Measurements from ENCODE around the gene STK11IP. TPM values are rescaled to one million over a fixed set of nuclear protein-coding genes. Genes with fewer than 3 reads are reported as not detected.
A peak's percentile ranks its signal among the peaks of the same experiment; 100 is the strongest.
"Not testable (repeated sequence)": the region's sequence is repeated elsewhere in the genome, so short reads cannot be mapped to it uniquely, and the experiment has no call there.

STK11IP gene
- polyA plus RNA-seq, 4 donors: 20.4 to 38.9 (median 23.2) TPM

DNA sequence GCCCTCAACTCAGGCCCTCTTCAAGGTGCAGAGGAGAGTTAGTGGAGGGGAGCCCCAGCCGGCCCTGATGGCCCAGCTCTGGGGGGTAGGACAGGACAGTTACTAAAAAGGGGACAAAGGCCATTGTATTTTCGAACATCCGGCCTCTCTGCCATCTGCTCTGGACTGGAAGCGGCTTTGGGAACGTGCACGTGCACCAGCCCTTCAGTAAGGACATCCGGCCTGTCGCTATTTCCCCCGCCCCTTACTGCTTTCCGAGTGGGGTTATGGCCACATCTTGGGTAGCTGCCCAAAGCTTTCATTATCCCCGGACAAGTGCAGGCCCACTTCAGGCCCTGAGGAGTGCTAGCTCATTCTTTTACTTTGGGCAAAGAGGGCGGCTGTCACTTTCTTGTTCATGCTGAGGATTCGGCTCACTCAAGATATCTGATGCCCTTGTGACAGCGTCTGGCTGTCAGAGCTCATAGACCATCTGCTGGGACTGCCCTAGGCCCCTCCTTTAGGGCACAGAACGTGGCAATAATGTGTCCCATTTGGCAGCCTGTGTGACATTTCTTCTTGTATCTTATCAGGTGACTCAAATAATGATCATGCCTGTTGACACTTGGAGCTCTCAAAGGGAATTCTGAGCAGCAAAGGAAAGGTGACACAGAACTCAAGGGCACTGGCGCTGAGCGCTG lies 47.3 kb downstream of the STK11IP start:
- 17 to 64% (median 39%) methylated on average over 17 of the region's 17 CpGs for WGBS, 3 donors
- Histone ChIP-seq H3K27me3 (ENCODE audit: control insufficient read depth in 3 of 3, insufficient read depth in 3 of 3, low read length in 3 of 3) (no peaks in the 10 kb centered on the region), H3K36me3 (ENCODE audit: control insufficient read depth in 3 of 3, insufficient read depth in 2 of 3, low read depth in 1 of 3, low read length in 3 of 3) (no peaks in the 10 kb centered on the region), H3K9me3 (ENCODE audit: control insufficient read depth in 2 of 2, insufficient read depth in 1 of 2, low read depth in 1 of 2, low read length in 1 of 2) (no peaks in the 10 kb centered on the region), H3K4me1 (ENCODE audit: control insufficient read depth in 3 of 3, insufficient read depth in 2 of 3, low read depth in 1 of 3, low read length in 2 of 3) (peaks cover 0 to 9% (median 0%) of the 10 kb centered on the region in 3 donors), H3K27ac (ENCODE audit: low read depth in 1 of 3, low read length in 2 of 3) (peak overlapping the region in 1 of 3 donors; percentile 36), H3K4me3 (ENCODE audit: low read depth in 1 of 3, low read length in 3 of 3) (no peak overlapping the region)
- DNase-seq: peak; percentile 42 to 64
- no peak for FAIRE-seq

DNA sequence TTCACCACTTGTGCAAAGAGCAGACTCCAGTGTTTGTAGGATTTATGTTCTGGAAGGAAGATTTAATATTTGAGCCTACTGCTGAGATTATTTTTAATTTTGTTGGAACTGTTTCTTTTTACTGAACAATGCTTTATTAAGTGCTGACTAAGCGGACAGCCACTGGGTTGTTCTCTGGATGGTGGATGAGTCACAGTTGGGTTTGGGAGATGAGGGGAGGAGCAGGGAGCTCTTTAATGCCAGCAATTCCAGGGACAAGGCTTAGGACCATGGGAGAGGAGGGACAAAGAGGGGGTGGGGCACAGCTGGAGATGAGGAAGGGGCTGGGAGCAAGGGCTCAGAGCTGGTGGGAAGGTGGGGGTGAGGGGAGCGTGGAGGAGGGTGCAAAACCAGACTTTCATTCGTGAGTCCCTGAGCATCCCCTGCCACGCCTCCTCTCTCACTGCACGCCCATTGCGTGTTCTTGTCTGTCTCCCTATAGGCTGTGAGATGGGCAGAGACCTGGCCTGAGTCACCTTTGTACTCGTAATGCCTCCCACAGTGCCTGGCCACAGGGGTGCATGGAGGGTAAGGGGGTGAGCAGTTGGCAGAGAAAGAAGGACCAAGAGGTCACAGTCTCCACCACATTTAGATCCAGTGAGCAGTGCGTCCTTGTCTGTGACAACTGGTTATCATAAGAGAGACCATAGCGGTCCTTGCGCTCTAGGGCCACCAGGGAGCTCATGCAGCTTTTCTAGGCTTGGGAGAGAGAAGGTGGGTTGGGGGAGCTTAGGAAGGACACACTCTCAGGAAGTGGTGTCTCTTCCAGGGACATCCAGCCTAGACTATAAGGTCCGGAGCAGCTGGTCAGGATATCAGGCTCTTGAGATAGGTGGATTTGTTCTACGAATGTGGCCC lies 48.2 kb downstream of the STK11IP start:
- Histone ChIP-seq H3K9me3 (ENCODE audit: control insufficient read depth in 2 of 2, insufficient read depth in 1 of 2, low read depth in 1 of 2, low read length in 1 of 2) (no peaks in the 10 kb centered on the region), H3K36me3 (ENCODE audit: control insufficient read depth in 3 of 3, insufficient read depth in 2 of 3, low read depth in 1 of 3, low read length in 3 of 3) (no peaks in the 10 kb centered on the region), H3K27me3 (ENCODE audit: control insufficient read depth in 3 of 3, insufficient read depth in 3 of 3, low read length in 3 of 3) (peaks cover 0 to 5% (median 0%) of the 10 kb centered on the region in 3 donors), H3K4me3 (ENCODE audit: low read depth in 1 of 3, low read length in 3 of 3) (no peak overlapping the region), H3K27ac (ENCODE audit: low read depth in 1 of 3, low read length in 2 of 3) (no peak overlapping the region), H3K4me1 (ENCODE audit: control insufficient read depth in 3 of 3, insufficient read depth in 2 of 3, low read depth in 1 of 3, low read length in 2 of 3) (peaks cover 0 to 9% (median 0%) of the 10 kb centered on the region in 3 donors)
- WGBS, 3 donors: 63 to 80% (median 65%) methylated on average over 12 of the region's 12 CpGs
- peak in 1 of 2 donors; percentile 15 for DNase-seq
- no peak for FAIRE-seq

DNA sequence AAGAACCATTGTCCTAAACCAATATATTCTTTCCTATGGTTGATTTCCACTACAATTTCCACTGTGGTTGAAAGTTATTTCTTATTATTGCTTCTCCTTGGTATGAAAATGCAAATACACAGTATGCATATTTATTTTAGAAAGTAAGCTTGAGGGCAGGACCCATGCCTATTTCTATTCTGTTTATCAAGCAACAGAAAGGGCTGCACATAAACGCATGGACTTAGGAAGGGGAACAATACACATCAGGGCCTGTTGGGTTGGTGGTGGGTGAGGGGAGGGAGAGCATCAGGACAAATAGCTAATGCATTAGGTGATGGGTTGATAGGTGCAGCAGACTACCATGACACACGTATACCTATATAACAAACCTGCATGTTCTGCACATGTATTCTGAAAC lies 50.5 kb downstream of the STK11IP start:
- Histone ChIP-seq H3K4me3 (ENCODE audit: low read depth in 1 of 3, low read length in 3 of 3) (no peak overlapping the region), H3K9me3 (ENCODE audit: control insufficient read depth in 2 of 2, insufficient read depth in 1 of 2, low read depth in 1 of 2, low read length in 1 of 2) (peaks cover 0 to 2% of the 10 kb centered on the region in 2 donors), H3K27me3 (ENCODE audit: control insufficient read depth in 3 of 3, insufficient read depth in 3 of 3, low read length in 3 of 3) (peaks cover 0 to 8% (median 2%) of the 10 kb centered on the region in 3 donors), H3K27ac (ENCODE audit: low read depth in 1 of 3, low read length in 2 of 3) (no peak overlapping the region), H3K4me1 (ENCODE audit: control insufficient read depth in 3 of 3, insufficient read depth in 2 of 3, low read depth in 1 of 3, low read length in 2 of 3) (peaks cover 0 to 5% (median 0%) of the 10 kb centered on the region in 3 donors), H3K36me3 (ENCODE audit: control insufficient read depth in 3 of 3, insufficient read depth in 2 of 3, low read depth in 1 of 3, low read length in 3 of 3) (no peaks in the 10 kb centered on the region)
- 70 to 85% (median 74%) methylated on average over 2 of the region's 2 CpGs for WGBS, 3 donors
- DNase-seq: no peak
- FAIRE-seq: no peak

DNA sequence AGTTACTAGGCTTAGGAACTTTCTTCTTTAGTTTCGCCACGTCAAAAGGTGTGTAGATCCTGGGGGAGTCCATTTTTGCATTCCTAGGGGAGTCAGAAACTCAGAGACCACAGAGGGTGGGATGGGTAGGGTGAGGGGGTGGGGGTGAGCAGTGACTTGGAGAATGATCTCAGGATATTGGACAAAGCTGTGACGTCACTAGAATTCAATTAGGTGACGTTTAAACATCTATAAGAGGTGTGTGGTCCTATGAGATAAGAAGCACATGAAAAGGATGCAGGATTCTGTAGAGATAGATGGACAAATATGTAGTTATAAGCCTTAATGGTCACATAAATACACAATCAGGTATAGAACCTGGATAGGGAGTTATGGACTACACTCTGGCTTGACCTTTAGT lies 51.3 kb downstream of the STK11IP start:
- FAIRE-seq (no peak), DNase-seq (no peak)
- Histone ChIP-seq H3K9me3 (ENCODE audit: control insufficient read depth in 2 of 2, insufficient read depth in 1 of 2, low read depth in 1 of 2, low read length in 1 of 2) (peaks cover 0 to 2% of the 10 kb centered on the region in 2 donors), H3K4me1 (ENCODE audit: control insufficient read depth in 3 of 3, insufficient read depth in 2 of 3, low read depth in 1 of 3, low read length in 2 of 3) (peaks cover 0 to 5% (median 0%) of the 10 kb centered on the region in 3 donors), H3K27ac (ENCODE audit: low read depth in 1 of 3, low read length in 2 of 3) (no peak overlapping the region), H3K4me3 (ENCODE audit: low read depth in 1 of 3, low read length in 3 of 3) (no peak overlapping the region), H3K36me3 (ENCODE audit: control insufficient read depth in 3 of 3, insufficient read depth in 2 of 3, low read depth in 1 of 3, low read length in 3 of 3) (no peaks in the 10 kb centered on the region), H3K27me3 (ENCODE audit: control insufficient read depth in 3 of 3, insufficient read depth in 3 of 3, low read length in 3 of 3) (peaks cover 0 to 12% (median 2%) of the 10 kb centered on the region in 3 donors)
- WGBS, 3 donors: 56 to 71% (median 62%) methylated on average over 4 of the region's 4 CpGs

DNA sequence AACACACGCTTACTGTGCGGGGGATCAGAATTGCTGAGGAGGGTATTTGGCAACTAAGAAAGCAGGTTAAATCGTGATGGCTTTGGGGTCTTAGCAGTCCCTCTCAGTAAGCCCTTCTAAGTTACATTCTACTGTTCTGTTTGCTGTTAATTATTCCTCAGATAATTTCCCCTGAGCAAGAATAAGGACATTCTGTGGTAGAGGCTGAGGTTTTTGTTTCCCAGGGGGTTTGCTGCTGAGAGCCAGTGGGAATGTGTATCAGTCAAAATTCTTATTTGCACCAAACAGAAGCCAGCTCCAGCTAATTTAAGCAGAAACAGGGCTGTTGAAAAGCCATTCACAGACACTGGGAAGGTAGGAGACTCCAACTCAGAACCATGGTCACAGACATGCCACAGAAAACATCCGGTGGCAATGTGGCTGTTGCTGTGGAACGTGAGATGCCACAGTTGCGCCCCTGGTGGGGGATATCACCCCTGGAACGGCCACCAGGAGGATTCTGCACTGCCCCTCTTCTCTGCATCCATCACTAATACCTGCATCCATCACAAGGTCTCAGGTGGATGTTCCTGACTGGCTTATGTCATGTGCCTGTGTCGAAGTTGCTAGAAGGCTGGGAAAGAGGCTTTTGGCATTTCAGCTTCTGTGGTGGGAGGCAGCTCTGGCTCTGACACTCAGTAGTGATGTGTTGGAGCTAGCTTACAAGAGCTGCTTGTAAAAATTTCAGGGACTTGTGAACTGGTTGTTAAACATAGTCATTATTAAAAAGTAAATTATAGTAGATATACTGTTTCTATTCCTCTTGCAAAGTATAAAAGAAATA lies 53.0 kb downstream of the STK11IP start:
- Histone ChIP-seq H3K36me3 (ENCODE audit: control insufficient read depth in 3 of 3, insufficient read depth in 2 of 3, low read depth in 1 of 3, low read length in 3 of 3) (no peaks in the 10 kb centered on the region), H3K27ac (ENCODE audit: low read depth in 1 of 3, low read length in 2 of 3) (no peak overlapping the region), H3K4me3 (ENCODE audit: low read depth in 1 of 3, low read length in 3 of 3) (no peak overlapping the region), H3K9me3 (ENCODE audit: control insufficient read depth in 2 of 2, insufficient read depth in 1 of 2, low read depth in 1 of 2, low read length in 1 of 2) (peaks cover 0 to 2% of the 10 kb centered on the region in 2 donors), H3K4me1 (ENCODE audit: control insufficient read depth in 3 of 3, insufficient read depth in 2 of 3, low read depth in 1 of 3, low read length in 2 of 3) (peaks cover 0 to 3% (median 0%) of the 10 kb centered on the region in 3 donors), H3K27me3 (ENCODE audit: control insufficient read depth in 3 of 3, insufficient read depth in 3 of 3, low read length in 3 of 3) (peaks cover 0 to 16% (median 4%) of the 10 kb centered on the region in 3 donors)
- no peak for DNase-seq
- FAIRE-seq: no peak
- WGBS, 3 donors: 53 to 57% (median 54%) methylated on average over 8 of the region's 8 CpGs

DNA sequence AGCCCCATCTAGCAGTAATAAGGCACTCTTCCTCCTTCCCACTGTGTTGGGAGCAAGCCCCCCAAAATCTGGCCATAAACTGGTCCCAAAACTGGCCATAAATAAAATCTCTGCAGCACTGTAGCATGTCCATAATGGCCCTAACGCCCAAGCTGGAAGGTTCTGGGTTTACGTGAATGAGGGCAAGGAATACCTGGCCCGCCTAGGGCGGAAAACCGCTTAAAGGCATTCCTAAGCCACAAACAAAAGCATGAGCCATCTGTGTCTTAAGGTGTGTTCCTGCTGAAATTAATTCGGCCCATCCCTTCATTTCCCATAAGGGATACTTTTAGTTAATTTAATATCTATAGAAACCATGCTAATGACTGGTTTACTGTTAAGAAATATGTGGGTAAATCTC lies 54.0 kb downstream of the STK11IP start:
- not testable (repeated sequence) for H3K9me3 ChIP-seq (ENCODE audit: control insufficient read depth in 2 of 2, insufficient read depth in 1 of 2, low read depth in 1 of 2, low read length in 1 of 2); H3K4me1 ChIP-seq (ENCODE audit: control insufficient read depth in 3 of 3, insufficient read depth in 2 of 3, low read depth in 1 of 3, low read length in 2 of 3); H3K4me3 ChIP-seq (ENCODE audit: low read depth in 1 of 3, low read length in 3 of 3); H3K36me3 ChIP-seq (ENCODE audit: control insufficient read depth in 3 of 3, insufficient read depth in 2 of 3, low read depth in 1 of 3, low read length in 3 of 3); H3K27ac ChIP-seq (ENCODE audit: low read depth in 1 of 3, low read length in 2 of 3); DNase-seq; FAIRE-seq
- peaks cover 0 to 16% (median 4%) of the 10 kb centered on the region in 3 donors for H3K27me3 ChIP-seq (ENCODE audit: control insufficient read depth in 3 of 3, insufficient read depth in 3 of 3, low read length in 3 of 3)
- WGBS, 3 donors: 74 to 77% (median 77%) methylated on average over 6 of the region's 6 CpGs

- 72 to 96% (median 80%) methylated on average over 1 of the region's 1 CpG for WGBS, 3 donors
- no peaks in the 10 kb centered on the region for H3K36me3 ChIP-seq (ENCODE audit: control insufficient read depth in 3 of 3, insufficient read depth in 2 of 3, low read depth in 1 of 3, low read length in 3 of 3)
- peaks cover 0 to 10% (median 4%) of the 10 kb centered on the region in 3 donors for H3K27me3 ChIP-seq (ENCODE audit: control insufficient read depth in 3 of 3, insufficient read depth in 3 of 3, low read length in 3 of 3)
- no peak for FAIRE-seq
- no peak overlapping the region for H3K4me3 ChIP-seq (ENCODE audit: low read depth in 1 of 3, low read length in 3 of 3)
- peaks cover 0 to 14% of the 10 kb centered on the region in 2 donors for H3K9me3 ChIP-seq (ENCODE audit: control insufficient read depth in 2 of 2, insufficient read depth in 1 of 2, low read depth in 1 of 2, low read length in 1 of 2)
- DNase-seq: no peak
- H3K4me1 ChIP-seq (ENCODE audit: control insufficient read depth in 3 of 3, insufficient read depth in 2 of 3, low read depth in 1 of 3, low read length in 2 of 3): no peaks in the 10 kb centered on the region
- no peak overlapping the region for H3K27ac ChIP-seq (ENCODE audit: low read depth in 1 of 3, low read length in 2 of 3)
Observed at GRCh38 chr2:219656526-219656925, 58.9 kb downstream of the STK11IP start.
